Tibial nerve (tissue), 4 donors: ENCODE measurements around the gene ADAMTS17.

Source experiments
- CTCF ChIP-seq, 5 experiments: fragments of 200-600 bp in 3 of 5; fragments of 450-650 bp in 2 of 5; sonication (generic) in 3 of 5; IDR thresholded peaks; one replicate each; pipeline ENCODE4 v1.5.1; 2016 to 2019; ENCODE audit warnings: antibody characterized with exemption in 5 of 5, mild to moderate bottlenecking in 3 of 5, moderate library complexity in 2 of 5
- EP300 ChIP-seq, 2 donors: sonication (generic); formaldehyde crosslinking; IDR thresholded peaks; one replicate each; pipeline ENCODE4 v1.6.1; 2017; ENCODE audit warnings: antibody characterized with exemption in 2 of 2, mild to moderate bottlenecking in 1 of 2
- POLR2A ChIP-seq, 2 donors: fragments of 450-650 bp; IDR thresholded peaks; one replicate each; pipeline ENCODE4 v1.6.1; 2017; ENCODE audit warnings: antibody characterized with exemption in 2 of 2, mild to moderate bottlenecking in 2 of 2, moderate library complexity in 2 of 2

DNA sequence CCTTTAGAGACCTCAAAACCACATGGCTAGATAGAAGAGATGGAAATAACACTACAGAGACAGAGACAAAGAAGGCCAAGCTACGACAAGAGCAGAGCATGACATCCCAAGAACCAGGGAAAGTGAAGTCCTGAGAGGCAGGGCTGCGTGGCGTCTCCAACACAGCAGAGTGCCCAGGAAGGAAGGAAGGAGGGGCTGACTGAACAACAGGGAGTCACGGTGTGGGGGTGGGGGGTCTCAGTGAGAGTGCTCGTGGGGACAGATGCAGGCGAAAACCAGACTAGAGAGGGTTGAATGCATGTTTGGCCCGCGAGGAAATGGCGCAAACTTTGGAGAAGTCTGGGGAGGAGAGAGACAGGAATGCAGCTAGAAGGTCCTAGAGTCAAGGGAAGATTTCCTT, 44.0 kb downstream of the ADAMTS17 start:
- TF ChIP-seq CTCF (IDR thresholded peaks at IDR 0.05) (no peak), EP300 (IDR thresholded peaks at IDR 0.05) (no peak), POLR2A (IDR thresholded peaks at IDR 0.05) (no peak)
